Lung (tissue), 12 donors: ENCODE results near the gene FOSL1. TPM values are rescaled to one million over a fixed set of nuclear protein-coding genes. Genes with fewer than 3 reads are reported as not detected.

Experiments used
- ATAC-seq: fragments of 200-7000 bp; cut with Tn5 transposase; one replicate; pipeline ENCODE4 v1.9.1; 2020; ENCODE audit warnings: moderate number of reproducible peaks; ENCODE audit not compliant: insufficient read depth, low FRiP score
- DNase-seq, 3 donors: peaks; one replicate each; pipeline ENCODE4 v3.0.0-alpha.2; 2013 to 2017
- H3K27ac ChIP-seq, 2 donors: one replicate each; pipeline ENCODE4 v1.5.1; 2013; ENCODE audit warnings: mild to moderate bottlenecking in 2 of 2, moderate library complexity in 2 of 2, control low read depth in 1 of 2, inconsistent platforms in 1 of 2, low read depth in 1 of 2, low read length in 1 of 2
- H3K27me3 ChIP-seq, 3 donors: one replicate each; pipeline ENCODE4 v1.5.1; 2013; ENCODE audit warnings: low read length in 2 of 3; ENCODE audit not compliant: control insufficient read depth in 3 of 3, insufficient read depth in 3 of 3
- H3K36me3 ChIP-seq, 4 donors: one replicate each; pipeline ENCODE4 v1.5.1; 2013; ENCODE audit warnings: low read length in 4 of 4, mild to moderate bottlenecking in 1 of 4, moderate library complexity in 1 of 4; ENCODE audit not compliant: control insufficient read depth in 4 of 4, insufficient read depth in 4 of 4
- H3K4me1 ChIP-seq, 5 donors: one replicate each; pipeline ENCODE4 v1.5.1; 2013; ENCODE audit warnings: low read length in 5 of 5, mild to moderate bottlenecking in 2 of 5, moderate library complexity in 1 of 5; ENCODE audit not compliant: control insufficient read depth in 5 of 5, insufficient read depth in 5 of 5
- H3K4me3 ChIP-seq: one replicate; pipeline ENCODE4 v1.5.1; 2013; ENCODE audit warnings: mild to moderate bottlenecking, control low read depth, moderate library complexity
- H3K9ac ChIP-seq, 2 donors: one replicate each; pipeline ENCODE4 v1.5.1; 2013; ENCODE audit warnings: low read length in 2 of 2, control low read depth in 1 of 2; ENCODE audit not compliant: insufficient read depth in 1 of 2
- H3K9me3 ChIP-seq, 4 donors: one replicate each; pipeline ENCODE4 v1.5.1; 2013; ENCODE audit warnings: low read length in 3 of 4, mild to moderate bottlenecking in 1 of 4, moderate library complexity in 1 of 4; ENCODE audit not compliant: control insufficient read depth in 4 of 4, insufficient read depth in 3 of 4
- CTCF ChIP-seq: IDR thresholded peaks from 2 replicates; pipeline ENCODE4 v1.5.1; 2012; ENCODE audit warnings: mild to moderate bottlenecking; ENCODE audit errors: control extremely low read depth, extremely low read depth
- WGBS, 2 donors: extraction: QIAGEN DNeasy Blood & Tissue Kit; methylation state at CpG; one replicate each; pipeline ENCODE4 v1.1.7; 2013; 5-methylcytosine and 5-hydroxymethylcytosine counted together
- polyA plus RNA-seq, 2 donors: library from polyadenylated mRNA; stranded (reverse); fragments of 200-250 nt; gene quantifications; one replicate each; pipeline ENCODE4 v1.2.1, GENCODE V29; 2013
- total RNA-seq, 2 donors: library from RNA; depleted of rRNA in 1 of 2; stranded (reverse); fragments of >200 nt in 1 of 2; gene quantifications; one replicate each; pipeline ENCODE4 v1.2.1, GENCODE V29; 2014 to 2021
- donor health status: control.
- donor health status: control.
- donor health status: Bipolar disorder and iron deficiency.
- donor health status: healthy.
- donor health status: DM: yes; HTN: yes; CAD: no.

Gene FOSL1
- total and polyA plus RNA-seq, 4 donors: 0.43 to 19.9 (median 15.3) TPM

DNA sequence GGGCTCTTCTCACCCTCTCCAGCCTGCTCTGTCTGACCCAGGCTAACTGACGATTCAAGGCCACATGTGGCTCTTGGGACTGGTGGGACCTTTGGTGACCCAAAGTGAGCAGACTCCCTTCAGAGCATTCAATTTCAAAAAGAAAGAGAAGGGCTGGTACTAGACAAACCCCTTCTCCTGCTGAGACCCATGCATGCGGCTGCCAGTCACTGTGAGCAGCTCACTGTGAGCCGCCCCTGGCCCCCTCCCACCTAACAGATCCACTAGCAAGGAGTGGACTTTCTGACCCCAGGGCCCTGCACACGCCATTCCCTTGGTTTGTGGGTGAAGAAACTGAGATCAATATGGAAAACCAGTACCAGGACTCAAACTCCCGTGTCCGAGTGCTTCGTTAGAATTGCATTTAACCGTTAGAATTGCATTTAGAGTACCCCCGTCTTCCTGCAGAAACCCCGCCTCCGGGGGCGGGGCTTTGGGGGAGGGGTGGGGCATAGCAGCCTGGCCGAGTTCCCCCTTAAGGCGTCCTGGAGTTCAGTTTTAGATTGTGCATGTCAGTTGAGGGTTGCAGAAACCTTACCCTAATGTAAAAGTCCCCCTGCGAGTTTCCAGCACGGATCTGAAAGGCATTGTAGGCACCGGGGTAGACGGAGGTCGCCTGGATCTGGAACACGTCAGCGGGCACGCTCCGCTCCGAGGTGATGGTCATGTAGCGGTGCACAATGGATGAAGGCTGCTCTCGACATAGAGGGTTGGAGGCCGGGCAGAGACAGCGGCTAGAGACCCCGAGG, 32.7 kb downstream of the FOSL1 start:
- no peak overlapping the region for H3K4me3 ChIP-seq
- H3K27me3 ChIP-seq: no peaks in the 10 kb centered on the region
- 54 to 67% methylated on average over 29 of the region's 29 CpGs for WGBS, 2 donors
- peaks cover 13 to 64% (median 40%) of the 10 kb centered on the region in 4 donors for H3K36me3 ChIP-seq
- peaks cover 0 to 21% (median 9%) of the 10 kb centered on the region in 5 donors for H3K4me1 ChIP-seq
- H3K9me3 ChIP-seq: no peaks in the 10 kb centered on the region
- TF ChIP-seq CTCF: no peak
- DNase-seq: no peak
- no peak overlapping the region for H3K27ac ChIP-seq
- no peak for ATAC-seq
- H3K9ac ChIP-seq: no peak overlapping the region

GRCh38 chr11:65866509-65867283, 33.5 kb downstream of the FOSL1 start:
- no peak for ATAC-seq
- Histone ChIP-seq H3K27me3 (no peaks in the 10 kb centered on the region), H3K4me3 (no peak overlapping the region), H3K36me3 (peaks cover 13 to 66% (median 45%) of the 10 kb centered on the region in 4 donors), H3K9ac (no peak overlapping the region), H3K4me1 (peaks cover 0 to 21% (median 9%) of the 10 kb centered on the region in 5 donors), H3K27ac (no peak overlapping the region), H3K9me3 (no peaks in the 10 kb centered on the region)
- WGBS, 2 donors: 85 to 87% methylated on average over 21 of the region's 21 CpGs
- TF ChIP-seq CTCF: no peak
- DNase-seq: no peak

- no peak for TF ChIP-seq CTCF
- Histone ChIP-seq H3K4me3 (no peak overlapping the region), H3K9me3 (no peaks in the 10 kb centered on the region), H3K36me3 (peaks cover 13 to 58% (median 45%) of the 10 kb centered on the region in 4 donors), H3K27ac (no peak overlapping the region), H3K4me1 (peaks cover 0 to 19% (median 12%) of the 10 kb centered on the region in 5 donors), H3K27me3 (no peaks in the 10 kb centered on the region), H3K9ac (no peak overlapping the region)
- WGBS, 2 donors: 89 to 95% methylated on average over 8 to 9 of the region's 9 CpGs
- peak in 1 of 3 donors; percentile 11 for DNase-seq
- no peak for ATAC-seq
Observed at GRCh38 chr11:65865550-65866172, 34.5 kb downstream of the FOSL1 start.
